OCI-LY1 (cell line): Measurements from ENCODE around the gene PDE6A.

Experiments used
- H2AFZ ChIP-seq: fragments of 200-600 bp; sonication (generic), shearing (Covaris generic); 2 replicates; pipeline ENCODE4 v1.6.0; 2014; ENCODE audit warnings: antibody characterized with exemption, mild to moderate bottlenecking, low read length
- H3F3A ChIP-seq: fragments of 200-600 bp; sonication (generic), shearing (Covaris generic); 2 replicates; pipeline ENCODE4 v1.6.0; 2014; ENCODE audit warnings: mild to moderate bottlenecking, antibody characterized with exemption, low read length, moderate library complexity; ENCODE audit not compliant: insufficient read depth
- H3K27ac ChIP-seq: fragments of 200-600 bp; sonication (generic); 2 replicates; pipeline ENCODE4 v1.5.1; 2014; ENCODE audit warnings: low read length, mixed run types, mild to moderate bottlenecking, low read depth; ENCODE audit not compliant: poor library complexity, severe bottlenecking
- H3K27me3 ChIP-seq: fragments of 200-600 bp; sonication (generic); 2 replicates; pipeline ENCODE4 v1.6.0; 2014; ENCODE audit warnings: antibody characterized with exemption, mild to moderate bottlenecking, low read length, moderate library complexity; ENCODE audit not compliant: insufficient read depth
- H3K36me3 ChIP-seq: fragments of 200-600 bp; sonication (generic); 2 replicates; pipeline ENCODE4 v1.6.1; 2014; ENCODE audit warnings: mild to moderate bottlenecking, antibody characterized with exemption, low read length, moderate library complexity, mixed read lengths; ENCODE audit not compliant: insufficient read depth
- H3K4me1 ChIP-seq: fragments of 200-600 bp; sonication (generic); 2 replicates; pipeline ENCODE4 v1.5.1; 2014; ENCODE audit warnings: mild to moderate bottlenecking, low read length, moderate library complexity; ENCODE audit not compliant: insufficient read depth, severe bottlenecking
- H3K4me2 ChIP-seq: fragments of 200-600 bp; sonication (generic), shearing (Covaris generic); 2 replicates; pipeline ENCODE4 v1.6.1; 2014; ENCODE audit warnings: low read length
- H3K4me3 ChIP-seq: fragments of 200-600 bp; sonication (generic); 2 replicates; pipeline ENCODE4 v1.5.1; 2014; ENCODE audit warnings: low read length, low read depth, mild to moderate bottlenecking, mixed read lengths; ENCODE audit not compliant: poor library complexity, severe bottlenecking
- H3K79me2 ChIP-seq: fragments of 200-600 bp; shearing (Covaris generic); 2 replicates; pipeline ENCODE4 v1.6.1; 2016; ENCODE audit warnings: mixed run types, low read length, mixed read lengths; ENCODE audit not compliant: insufficient read depth
- H3K9ac ChIP-seq: fragments of 200-600 bp; sonication (generic), shearing (Covaris generic); 2 replicates; pipeline ENCODE4 v1.6.1; 2014; ENCODE audit warnings: mild to moderate bottlenecking, low read length, mixed read lengths
- H3K9me2 ChIP-seq: fragments of 200-600 bp; sonication (generic), shearing (Covaris generic); 2 replicates; pipeline ENCODE4 v1.6.1; 2014; ENCODE audit warnings: low read depth, mild to moderate bottlenecking, low read length, mixed read lengths
- H3K9me3 ChIP-seq: fragments of 200-600 bp; shearing (Covaris generic); 2 replicates; pipeline ENCODE4 v1.6.1; 2014; ENCODE audit warnings: low read length, mixed read lengths
- H4K20me1 ChIP-seq: fragments of 200-600 bp; sonication (generic), shearing (Covaris generic); 2 replicates; pipeline ENCODE4 v1.6.0; 2016; ENCODE audit warnings: mild to moderate bottlenecking, low read length; ENCODE audit not compliant: insufficient read depth
- CTCF ChIP-seq: fragments of 200-600 bp; sonication (generic), shearing (Covaris generic); IDR thresholded peaks from 2 replicates; pipeline ENCODE4 v1.5.1; 2017; ENCODE audit warnings: mild to moderate bottlenecking, antibody characterized with exemption, low read length, moderate library complexity, mixed read lengths
- EZH2 ChIP-seq: fragments of 200-600 bp; sonication (generic), shearing (Covaris generic); IDR thresholded peaks from 2 replicates; pipeline ENCODE4 v1.8.0; 2017; ENCODE audit warnings: borderline replicate concordance, mixed run types, mild to moderate bottlenecking, antibody characterized with exemption, low read length, moderate library complexity, mixed read lengths

Gene PDE6A

GRCh38 chr5:149988126-149988525, 43.5 kb upstream of the PDE6A start:
- Histone ChIP-seq H3K4me1 (no peaks in the 10 kb centered on the region), H3K9ac (no peak overlapping the region), H3K36me3 (no peaks in the 10 kb centered on the region), H3K4me2 (no peak overlapping the region), H3K27me3 (no peaks in the 10 kb centered on the region), H3K4me3 (no peak overlapping the region), H3K9me3 (no peaks in the 10 kb centered on the region), H3K79me2 (no peaks in the 10 kb centered on the region), H4K20me1 (no peaks in the 10 kb centered on the region), H3F3A (no peaks in the 10 kb centered on the region), H3K27ac (no peak overlapping the region), H3K9me2 (no peaks in the 10 kb centered on the region), H2AFZ (no peak overlapping the region)
- no peak for TF ChIP-seq CTCF
- TF ChIP-seq EZH2 = no peak

GRCh38 chr5:149982505-149982904, 37.9 kb upstream of the PDE6A start:
- Histone ChIP-seq H3K9me2 (no peaks in the 10 kb centered on the region), H3K27me3 (no peaks in the 10 kb centered on the region), H3K79me2 (no peaks in the 10 kb centered on the region), H3K4me1 (no peaks in the 10 kb centered on the region), H3K9me3 (no peaks in the 10 kb centered on the region), H3K36me3 (peaks cover 6% of the 10 kb centered on the region; the same call in 1 of the 2 replicates), H3K4me2 (no peak overlapping the region), H3K9ac (no peak overlapping the region), H3K27ac (no peak overlapping the region), H3F3A (no peaks in the 10 kb centered on the region), H3K4me3 (no peak overlapping the region), H4K20me1 (no peaks in the 10 kb centered on the region), H2AFZ (no peak overlapping the region)
- no peak for TF ChIP-seq EZH2
- no peak for TF ChIP-seq CTCF

- H2AFZ ChIP-seq = no peak overlapping the region
- H3K4me1 ChIP-seq = no peaks in the 10 kb centered on the region
- no peak overlapping the region for H3K4me3 ChIP-seq
- H3K9me3 ChIP-seq = no peaks in the 10 kb centered on the region
- H4K20me1 ChIP-seq = no peaks in the 10 kb centered on the region
- no peaks in the 10 kb centered on the region for H3F3A ChIP-seq
- H3K27me3 ChIP-seq = no peaks in the 10 kb centered on the region
- no peaks in the 10 kb centered on the region for H3K9me2 ChIP-seq
- peaks cover 6% of the 10 kb centered on the region; the same call in 1 of the 2 replicates for H3K36me3 ChIP-seq
- TF ChIP-seq CTCF (no peak), EZH2 (no peak)
- H3K9ac ChIP-seq = no peak overlapping the region
- no peak overlapping the region for H3K27ac ChIP-seq
- no peaks in the 10 kb centered on the region for H3K79me2 ChIP-seq
- H3K4me2 ChIP-seq = no peak overlapping the region
Observed at GRCh38 chr5:149981206-149981605, 36.6 kb upstream of the PDE6A start.
